ENCODE results near the gene TMEM196.

The TMEM196 gene

GRCh38 chr7:19747740-19748339 is 25.6 kb downstream of the TMEM196 start:
- TF ChIP-seq POLR2A (IDR thresholded peaks at IDR 0.05; ENCODE audit: low read depth, low read length) = no peak
- FAIRE-seq (peak; percentile 99), DNase-seq (ENCODE audit: insufficient read length, low spot score) (peak; percentile 35)

- FAIRE-seq (no peak), DNase-seq (ENCODE audit: insufficient read length, low spot score) (no peak)
- no peak for TF ChIP-seq POLR2A (IDR thresholded peaks at IDR 0.05; ENCODE audit: low read depth, low read length)
Measured at GRCh38 chr7:19744075-19744474, 29.3 kb downstream of the TMEM196 start.

- no peak for TF ChIP-seq POLR2A (IDR thresholded peaks at IDR 0.05; ENCODE audit: low read depth, low read length)
- no peak for FAIRE-seq
- no peak for DNase-seq (ENCODE audit: insufficient read length, low spot score)
Measured at GRCh38 chr7:19728716-19729115, 44.7 kb downstream of the TMEM196 start.

- no peak for DNase-seq (ENCODE audit: insufficient read length, low spot score)
- no peak for TF ChIP-seq POLR2A (IDR thresholded peaks at IDR 0.05; ENCODE audit: low read depth, low read length)
- peak; percentile 52 for FAIRE-seq
Measured at GRCh38 chr7:19725770-19726169, 47.6 kb downstream of the TMEM196 start.

GRCh38 chr7:19715499-19715898 is 57.9 kb downstream of the TMEM196 start:
- DNase-seq (ENCODE audit: insufficient read length, low spot score) = no peak
- TF ChIP-seq POLR2A (IDR thresholded peaks at IDR 0.05; ENCODE audit: low read depth, low read length) = no peak
- FAIRE-seq = no peak

GRCh38 chr7:19713676-19714075 is 59.7 kb downstream of the TMEM196 start:
- DNase-seq (ENCODE audit: insufficient read length, low spot score) (no peak), FAIRE-seq (peak; percentile 94)
- no peak for TF ChIP-seq POLR2A (IDR thresholded peaks at IDR 0.05; ENCODE audit: low read depth, low read length)

- DNase-seq (ENCODE audit: insufficient read length, low spot score) (no peak), FAIRE-seq (no peak)
- no peak for TF ChIP-seq POLR2A (IDR thresholded peaks at IDR 0.05; ENCODE audit: low read depth, low read length)
Measured at GRCh38 chr7:19709249-19709578, 64.2 kb downstream of the TMEM196 start.

GRCh38 chr7:19708397-19709248 is 64.8 kb downstream of the TMEM196 start, which contains the start of gene POLR1F:
TSS of gene POLR1F (minus strand) at chr7:19709037. CDS start at chr7:19709016, 21 bp downstream.
- TF ChIP-seq POLR2A (IDR thresholded peaks at IDR 0.05; ENCODE audit: low read depth, low read length) = peak; percentile 97
- peak; percentile 97 for FAIRE-seq
- peak; percentile 87 for DNase-seq (ENCODE audit: insufficient read length, low spot score)

- DNase-seq (ENCODE audit: insufficient read length, low spot score) (no peak), FAIRE-seq (no peak)
- no peak for TF ChIP-seq POLR2A (IDR thresholded peaks at IDR 0.05; ENCODE audit: low read depth, low read length)
Measured at GRCh38 chr7:19707240-19707639, 66.2 kb downstream of the TMEM196 start.

- no peak for DNase-seq (ENCODE audit: insufficient read length, low spot score)
- FAIRE-seq = no peak
Measured at GRCh38 chr7:19705663-19706062, 67.8 kb downstream of the TMEM196 start.

GRCh38 chr7:19701471-19701870 is 71.9 kb downstream of the TMEM196 start:
- TF ChIP-seq POLR2A (IDR thresholded peaks at IDR 0.05; ENCODE audit: low read depth, low read length) = no peak
- DNase-seq (ENCODE audit: insufficient read length, low spot score) (no peak), FAIRE-seq (peak; percentile 33)

More at GRCh38 chr7:19705663-19706062, 67.8 kb downstream of the TMEM196 start:
- TF ChIP-seq POLR2A (IDR thresholded peaks at IDR 0.05; ENCODE audit: low read depth, low read length) = no peak

- FAIRE-seq = peak; percentile 30
- no peak for TF ChIP-seq POLR2A (IDR thresholded peaks at IDR 0.05; ENCODE audit: low read depth, low read length)
- no peak for DNase-seq (ENCODE audit: insufficient read length, low spot score)
Measured at GRCh38 chr7:19700936-19701335, 72.5 kb downstream of the TMEM196 start.

- TF ChIP-seq POLR2A (IDR thresholded peaks at IDR 0.05; ENCODE audit: low read depth, low read length) = no peak
- DNase-seq (ENCODE audit: insufficient read length, low spot score) = no peak
- peak; percentile 55 for FAIRE-seq
Measured at GRCh38 chr7:19698331-19698730, 75.1 kb downstream of the TMEM196 start.

GRCh38 chr7:19696926-19697325 is 76.5 kb downstream of the TMEM196 start:
- no peak for DNase-seq (ENCODE audit: insufficient read length, low spot score)
- TF ChIP-seq POLR2A (IDR thresholded peaks at IDR 0.05; ENCODE audit: low read depth, low read length) = no peak
- peak; percentile 70 for FAIRE-seq

Measured in H54 (cell line).